ENCODE data around the gene USP13. TPM values are rescaled to one million over a fixed set of nuclear protein-coding genes. Genes with fewer than 3 reads are reported as not detected.

USP13 gene
- total RNA-seq, 3 donors from 2014 or later (not counting 1 experiment from before 2014, with no cell fraction given) = 2.4 to 5.6 (median 3.0) TPM

DNA sequence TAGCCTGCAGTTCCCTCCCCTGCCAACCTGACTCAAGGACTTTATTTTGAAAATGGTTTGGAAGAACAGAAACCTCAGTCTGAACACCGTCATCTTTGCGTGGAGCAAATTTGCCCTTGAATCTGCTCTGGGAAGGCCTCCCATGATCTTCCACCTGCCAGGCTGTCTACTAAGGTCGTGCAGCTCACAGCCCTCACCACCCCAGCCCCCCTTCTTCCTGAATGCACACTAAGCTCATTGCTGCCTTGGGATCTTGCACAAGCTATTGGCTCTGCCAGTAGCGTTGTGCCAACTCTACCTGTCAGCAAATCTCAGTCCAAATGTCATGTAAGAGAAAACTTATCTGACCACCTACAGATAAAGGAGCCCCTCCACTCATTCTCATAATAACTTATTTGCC lies 141.5 kb downstream of the USP13 start:
- peaks cover 0 to 8% of the 10 kb centered on the region in 2 donors for H3K27me3 Mint-ChIP-seq (ENCODE audit: low read depth in 2 of 2)
- no peaks in the 10 kb centered on the region for H3K4me1 ChIP-seq (ENCODE audit: control insufficient read depth, insufficient read depth, low read length)
- H3K9me3 Mint-ChIP-seq = no peaks in the 10 kb centered on the region
- H3K27me3 ChIP-seq (ENCODE audit: control insufficient read depth, insufficient read depth, low read length) = no peaks in the 10 kb centered on the region
- DNase-seq = no peak
- 71% methylated on average over 4 of the region's 4 CpGs for WGBS (ENCODE audit: insufficient coverage)
- TF ChIP-seq, protein P1, sequence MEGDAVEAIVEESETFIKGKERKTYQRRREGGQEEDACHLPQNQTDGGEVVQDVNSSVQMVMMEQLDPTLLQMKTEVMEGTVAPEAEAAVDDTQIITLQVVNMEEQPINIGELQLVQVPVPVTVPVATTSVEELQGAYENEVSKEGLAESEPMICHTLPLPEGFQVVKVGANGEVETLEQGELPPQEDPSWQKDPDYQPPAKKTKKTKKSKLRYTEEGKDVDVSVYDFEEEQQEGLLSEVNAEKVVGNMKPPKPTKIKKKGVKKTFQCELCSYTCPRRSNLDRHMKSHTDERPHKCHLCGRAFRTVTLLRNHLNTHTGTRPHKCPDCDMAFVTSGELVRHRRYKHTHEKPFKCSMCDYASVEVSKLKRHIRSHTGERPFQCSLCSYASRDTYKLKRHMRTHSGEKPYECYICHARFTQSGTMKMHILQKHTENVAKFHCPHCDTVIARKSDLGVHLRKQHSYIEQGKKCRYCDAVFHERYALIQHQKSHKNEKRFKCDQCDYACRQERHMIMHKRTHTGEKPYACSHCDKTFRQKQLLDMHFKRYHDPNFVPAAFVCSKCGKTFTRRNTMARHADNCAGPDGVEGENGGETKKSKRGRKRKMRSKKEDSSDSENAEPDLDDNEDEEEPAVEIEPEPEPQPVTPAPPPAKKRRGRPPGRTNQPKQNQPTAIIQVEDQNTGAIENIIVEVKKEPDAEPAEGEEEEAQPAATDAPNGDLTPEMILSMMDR (IDR thresholded peaks at IDR 0.05) = no peak
- ATAC-seq = no peak
- H3K27ac ChIP-seq (ENCODE audit: low read length) = no peak overlapping the region
- H3K27ac Mint-ChIP-seq = no peak overlapping the region
- no peak overlapping the region for H3K4me3 ChIP-seq (ENCODE audit: low read length)
- H3K36me3 ChIP-seq (ENCODE audit: control insufficient read depth, insufficient read depth, low read length) = no peaks in the 10 kb centered on the region
- H3K4me1 Mint-ChIP-seq = no peaks in the 10 kb centered on the region
- H3K36me3 Mint-ChIP-seq = no peaks in the 10 kb centered on the region
- H3K9me3 ChIP-seq (ENCODE audit: control insufficient read depth, insufficient read depth, low read length) = no peaks in the 10 kb centered on the region
- intact Hi-C loops (cut with micrococcal nuclease) = no loop called here
- no peak overlapping the region for H3K4me3 Mint-ChIP-seq

DNA sequence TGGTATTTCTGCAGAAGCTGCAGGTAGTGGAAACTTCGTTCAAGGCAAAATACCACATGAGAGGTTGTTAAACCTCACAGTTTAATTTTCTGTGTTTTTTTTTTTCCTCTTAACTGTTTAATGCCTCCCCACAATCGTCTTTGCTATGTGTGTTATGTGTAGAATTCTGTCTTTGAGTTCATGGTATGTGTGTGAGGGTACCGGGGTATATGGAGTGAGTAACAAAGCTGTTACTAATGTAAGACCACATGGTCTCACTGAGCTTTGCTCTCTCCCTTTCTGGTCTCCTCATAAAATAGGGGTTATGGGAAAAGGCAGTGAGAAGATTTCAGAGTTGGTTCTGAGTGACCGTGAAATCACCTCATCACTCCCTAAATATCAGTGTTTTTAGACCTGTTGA lies 143.6 kb downstream of the USP13 start:
- H3K4me3 Mint-ChIP-seq = no peak overlapping the region
- intact Hi-C loops (cut with micrococcal nuclease) = no loop called here
- no peak overlapping the region for H3K27ac Mint-ChIP-seq
- H3K27me3 Mint-ChIP-seq (ENCODE audit: low read depth in 2 of 2) = peaks cover 0 to 7% of the 10 kb centered on the region in 2 donors
- H3K4me1 Mint-ChIP-seq = no peaks in the 10 kb centered on the region
- Histone ChIP-seq H3K27me3 (ENCODE audit: control insufficient read depth, insufficient read depth, low read length) (no peaks in the 10 kb centered on the region), H3K9me3 (ENCODE audit: control insufficient read depth, insufficient read depth, low read length) (no peaks in the 10 kb centered on the region), H3K4me1 (ENCODE audit: control insufficient read depth, insufficient read depth, low read length) (no peaks in the 10 kb centered on the region), H3K4me3 (ENCODE audit: low read length) (no peak overlapping the region), H3K36me3 (ENCODE audit: control insufficient read depth, insufficient read depth, low read length) (no peaks in the 10 kb centered on the region), H3K27ac (ENCODE audit: low read length) (no peak overlapping the region)
- DNase-seq (no peak), ATAC-seq (no peak)
- no peaks in the 10 kb centered on the region for H3K36me3 Mint-ChIP-seq
- WGBS (ENCODE audit: insufficient coverage) = 33% methylated on average over 2 of the region's 4 CpGs
- TF ChIP-seq, protein P1 (IDR thresholded peaks at IDR 0.05) = no peak
- no peaks in the 10 kb centered on the region for H3K9me3 Mint-ChIP-seq

DNA sequence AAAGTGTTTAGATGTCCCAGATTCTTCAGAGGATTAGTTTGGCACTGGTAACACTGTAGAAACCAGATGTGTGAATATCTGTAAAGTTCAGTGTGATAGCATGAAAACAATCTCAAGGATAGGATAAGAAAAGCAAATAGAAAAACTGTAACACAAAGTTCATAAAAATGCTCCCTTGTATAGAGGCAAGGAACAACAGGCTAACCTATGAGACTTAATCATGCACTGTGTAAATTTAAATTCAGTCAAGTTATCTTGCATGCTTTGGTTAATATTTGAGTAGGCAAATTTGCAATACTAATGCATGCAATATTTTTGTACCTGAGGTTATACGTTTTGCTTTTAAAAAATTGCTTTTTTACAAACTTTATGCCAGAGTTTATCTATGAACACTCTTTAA lies 144.4 kb downstream of the USP13 start:
- H3K27ac Mint-ChIP-seq = no peak overlapping the region
- TF ChIP-seq, protein P1 (IDR thresholded peaks at IDR 0.05) = no peak
- H3K9me3 ChIP-seq (ENCODE audit: control insufficient read depth, insufficient read depth, low read length) = no peaks in the 10 kb centered on the region
- WGBS (ENCODE audit: insufficient coverage) = no CpG with 5 or more reads among the region's 1 CpG
- H3K36me3 Mint-ChIP-seq = no peaks in the 10 kb centered on the region
- no peak overlapping the region for H3K4me3 Mint-ChIP-seq
- no peaks in the 10 kb centered on the region for H3K4me1 Mint-ChIP-seq
- H3K4me1 ChIP-seq (ENCODE audit: control insufficient read depth, insufficient read depth, low read length) = no peaks in the 10 kb centered on the region
- no peak for ATAC-seq
- no peak for DNase-seq
- H3K27ac ChIP-seq (ENCODE audit: low read length) = no peak overlapping the region
- H3K27me3 Mint-ChIP-seq (ENCODE audit: low read depth in 2 of 2) = peaks cover 0 to 3% of the 10 kb centered on the region in 2 donors
- H3K36me3 ChIP-seq (ENCODE audit: control insufficient read depth, insufficient read depth, low read length) = no peaks in the 10 kb centered on the region
- intact Hi-C loops (cut with micrococcal nuclease) = no loop called here
- H3K27me3 ChIP-seq (ENCODE audit: control insufficient read depth, insufficient read depth, low read length) = no peaks in the 10 kb centered on the region
- H3K9me3 Mint-ChIP-seq = no peaks in the 10 kb centered on the region
- H3K4me3 ChIP-seq (ENCODE audit: low read length) = no peak overlapping the region

DNA sequence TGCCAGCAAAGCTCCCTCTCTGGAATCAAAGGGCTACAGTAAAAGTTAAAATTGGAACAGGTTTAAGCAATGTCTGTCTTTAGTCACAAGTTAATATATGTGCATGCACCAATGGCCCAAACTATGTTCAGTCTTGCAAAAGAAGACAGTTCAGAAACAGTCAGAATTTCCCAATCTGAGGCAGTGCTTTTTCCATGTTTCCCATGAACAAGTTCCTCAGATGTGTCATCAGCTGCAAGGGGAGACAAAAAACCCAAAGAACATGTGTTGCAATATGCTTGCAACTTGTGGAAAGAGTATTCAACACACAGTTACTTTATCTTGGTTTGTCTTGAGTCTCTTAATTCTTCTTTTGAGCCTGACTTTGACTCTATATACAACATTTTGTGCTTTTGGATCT lies 148.4 kb downstream of the USP13 start:
- ATAC-seq (no peak), DNase-seq (no peak)
- Histone ChIP-seq H3K9me3 (ENCODE audit: control insufficient read depth, insufficient read depth, low read length) (no peaks in the 10 kb centered on the region), H3K4me1 (ENCODE audit: control insufficient read depth, insufficient read depth, low read length) (no peaks in the 10 kb centered on the region), H3K4me3 (ENCODE audit: low read length) (no peak overlapping the region), H3K27ac (ENCODE audit: low read length) (no peak overlapping the region), H3K36me3 (ENCODE audit: control insufficient read depth, insufficient read depth, low read length) (no peaks in the 10 kb centered on the region), H3K27me3 (ENCODE audit: control insufficient read depth, insufficient read depth, low read length) (no peaks in the 10 kb centered on the region)
- Mint-ChIP-seq H3K4me3 (no peak overlapping the region), H3K4me1 (no peaks in the 10 kb centered on the region), H3K27ac (no peak overlapping the region), H3K9me3 (no peaks in the 10 kb centered on the region), H3K27me3 (ENCODE audit: low read depth in 2 of 2) (peaks cover 0 to 5% of the 10 kb centered on the region in 2 donors), H3K36me3 (no peaks in the 10 kb centered on the region)
- TF ChIP-seq, protein P1 (IDR thresholded peaks at IDR 0.05) = no peak
- intact Hi-C loops (cut with micrococcal nuclease) = no loop called here
